Heart left ventricle (tissue), 16 donors: ENCODE results near the gene PDK2. TPM values are rescaled to one million over a fixed set of nuclear protein-coding genes. Genes with fewer than 3 reads are reported as not detected.

Experiments
- ATAC-seq, 4 donors: fragments of 200-7000 bp; cut with Tn5 transposase; one replicate each; pipeline ENCODE4 v1.9.1; 2020 to 2022; ENCODE audit warnings: moderate library complexity in 4 of 4, mild to moderate bottlenecking in 3 of 4, moderate number of reproducible peaks in 1 of 4
- DNase-seq, 5 donors: peaks; one replicate each; pipeline ENCODE4 v3.0.0-alpha.2; 2020
- H3K27ac ChIP-seq, 12 donors: fragments of 200-600 bp; sonication (generic) in 4 of 12; one replicate each; pipeline versions ENCODE4 v1.5.0 to v1.8.0; 2016 to 2022; ENCODE audit warnings: mild to moderate bottlenecking in 2 of 12
- H3K27me3 ChIP-seq, 9 donors: fragments of 200-600 bp; sonication (generic) in 2 of 9; one replicate each; pipeline versions ENCODE4 v1.5.1 to v1.8.0; 2016 to 2022; ENCODE audit warnings: mild to moderate bottlenecking in 3 of 9
- H3K36me3 ChIP-seq, 9 donors: fragments of 200-600 bp; sonication (generic) in 2 of 9; one replicate each; pipeline versions ENCODE4 v1.5.0 to v1.8.0; 2018 to 2022; ENCODE audit warnings: mild to moderate bottlenecking in 2 of 9
- H3K4me1 ChIP-seq, 12 donors: fragments of 200-600 bp; sonication (generic) in 4 of 12; one replicate each; pipeline versions ENCODE4 v1.5.0 to v1.8.0; 2016 to 2022; ENCODE audit warnings: mild to moderate bottlenecking in 3 of 12
- H3K4me3 ChIP-seq, 12 donors: fragments of 200-600 bp; sonication (generic) in 4 of 12; one replicate each; pipeline versions ENCODE4 v1.5.0 to v1.8.0; 2017 to 2022; ENCODE audit warnings: mild to moderate bottlenecking in 9 of 12, moderate library complexity in 4 of 12
- H3K9me3 ChIP-seq, 12 donors: fragments of 200-600 bp; sonication (generic) in 4 of 12; one replicate each; pipeline versions ENCODE4 v1.5.0 to v1.8.0; 2016 to 2022; ENCODE audit warnings: mild to moderate bottlenecking in 1 of 12
- CTCF ChIP-seq, 12 donors: fragments of 200-600 bp; sonication (generic) in 4 of 12; IDR thresholded peaks; one replicate each; pipeline versions ENCODE4 v1.5.0 to v1.8.0; 2018 to 2022; ENCODE audit warnings: antibody characterized with exemption in 12 of 12, mild to moderate bottlenecking in 5 of 12
- POLR2A ChIP-seq, 2 donors: fragments of 450-650 bp; IDR thresholded peaks; one replicate each; pipeline ENCODE4 v1.6.1; 2017; ENCODE audit warnings: antibody characterized with exemption in 2 of 2, mild to moderate bottlenecking in 2 of 2, moderate library complexity in 2 of 2
- WGBS, 4 donors: extraction: QIAGEN DNeasy Blood & Tissue Kit in 2 of 4; methylation state at CpG; one replicate each; pipeline versions ENCODE4 v1.1.5 to v1.1.7; 2013 to 2018; 5-methylcytosine and 5-hydroxymethylcytosine counted together
- intact Hi-C, 10 donors: fragments of 100-400 bp; cut with DNase I; formaldehyde crosslinking; loops; one replicate each; pipeline versions ENCODE4 v1.11.1 to v1.14.2; 2022
- polyA plus RNA-seq, 2 donors: library from polyadenylated mRNA; stranded (reverse); fragments of 200-250 nt; gene quantifications; one replicate each; pipeline ENCODE4 v1.2.3, GENCODE V29; 2013
- total RNA-seq, 9 donors: library from RNA; depleted of rRNA in 2 of 9; stranded (reverse); fragments of >200 nt in 2 of 9; fragmentation: NEBNext Ultra II Directional in 3 of 9; extraction: Animal tissue kit (Norgen Biotek cat#: 25700) in 3 of 9; gene quantifications; one replicate each; pipeline versions ENCODE4 v1.1.0 to v1.2.4, GENCODE V29; 2016 to 2023
- donor health status: ischemic (EF 13 %, LVEDD 7.1; RV severe dilation, severe dysfunction).
- donor health status: healthy with polysubstance abuse.
- donor health status: DM: no; HTN: yes; CAD: no.
- donor health status: DM: no; HTN: no; CAD: no.
- donor health status: ischemic (EF 25% LVEDD 6.9; RV normal size, moderate dysfunction).
- donor health status: ischemic (EF 25% LVEDD 5.7; RV mildly dilated, moderate dysfunction).
- donor health status: healthy.
- donor health status: DM: yes; HTN: yes; CAD: no.
- donor health status: ischemic (EF 35%, LVEDD 5.7; RV mildly dilated, moderate dysfunction).
- donor health status: nonischemic (EF 11% LVEDD 7.7; RV severe dilation, severe dysfunction).
- donor health status: DM: yes; HTN: yes; CAD: no.
- donor health status: PGD.
- donor health status: ischemic (EF 29% LVEDD 5.4; RV normal size, mild dysfunction).
- donor health status: nonischemic (EF 23%, LVEDD 6.1; RV moderate dilation, normal function).

The PDK2 gene
- total and polyA plus RNA-seq, 11 donors = 125 to 490 (median 187) TPM

- H3K4me1 ChIP-seq = peaks cover 0 to 48% (median 32%) of the 10 kb centered on the region in 12 donors
- peak overlapping the region; percentile 29 to 80 (median 56) for H3K27ac ChIP-seq
- no peaks in the 10 kb centered on the region for H3K9me3 ChIP-seq
- peak; percentile 89 to 99 (median 95) for TF ChIP-seq CTCF (IDR thresholded peaks at IDR 0.05)
- no peak for TF ChIP-seq POLR2A (IDR thresholded peaks at IDR 0.05)
- peak; percentile 82 to 89 (median 84) for DNase-seq
- ATAC-seq = peak; percentile 57 to 85 (median 74)
- no peaks in the 10 kb centered on the region for H3K27me3 ChIP-seq
- intact Hi-C loops = loop anchor here in 3 of 10 donors (1.0 to 2.0 kb wide), 2 partner anchors 21 kb away; no protein-coding TSS in a partner anchor
- peaks cover 0 to 100% (median 96%) of the 10 kb centered on the region in 9 donors for H3K36me3 ChIP-seq
- 31 to 36% (median 32%) methylated on average over 19 of the region's 19 CpGs for WGBS, 4 donors
- peak overlapping the region in 3 of 12 donors; percentile 6 to 14 (median 9) for H3K4me3 ChIP-seq
Measured at GRCh38 chr17:50139950-50140885, 45.1 kb downstream of the PDK2 start.

GRCh38 chr17:50141026-50141744, 46.0 kb downstream of the PDK2 start:
- peaks cover 6 to 58% (median 41%) of the 10 kb centered on the region in 12 donors for H3K4me1 ChIP-seq
- TF ChIP-seq CTCF (IDR thresholded peaks at IDR 0.05) (no peak), POLR2A (IDR thresholded peaks at IDR 0.05) (no peak)
- peak overlapping the region; percentile 29 to 80 (median 56) for H3K27ac ChIP-seq
- peaks cover 0 to 91% (median 87%) of the 10 kb centered on the region in 9 donors for H3K36me3 ChIP-seq
- H3K4me3 ChIP-seq = peak overlapping the region in 1 of 12 donors; percentile 6
- intact Hi-C loops = loop anchor here in 1 of 10 donors (2.0 kb wide), 1 partner anchor 20 kb away; no protein-coding TSS in a partner anchor
- WGBS, 4 donors = 78 to 86% (median 82%) methylated on average over 14 to 16 of the region's 16 CpGs
- ATAC-seq (peak in 1 of 4 donors; percentile 2), DNase-seq (peak in 1 of 5 donors; percentile 21)
- no peaks in the 10 kb centered on the region for H3K9me3 ChIP-seq
- H3K27me3 ChIP-seq = no peaks in the 10 kb centered on the region

GRCh38 chr17:50141745-50142110, 46.6 kb downstream of the PDK2 start:
- ATAC-seq (no peak), DNase-seq (no peak)
- H3K4me3 ChIP-seq = peak overlapping the region in 1 of 12 donors; percentile 28
- intact Hi-C loops = loop anchor here in 1 of 10 donors (2.0 kb wide), 1 partner anchor 19 kb away; no protein-coding TSS in a partner anchor
- no peaks in the 10 kb centered on the region for H3K9me3 ChIP-seq
- H3K27me3 ChIP-seq = no peaks in the 10 kb centered on the region
- peaks cover 11 to 64% (median 47%) of the 10 kb centered on the region in 12 donors for H3K4me1 ChIP-seq
- WGBS, 4 donors = 56 to 72% (median 67%) methylated on average over 8 of the region's 8 CpGs
- peaks cover 0 to 86% (median 82%) of the 10 kb centered on the region in 9 donors for H3K36me3 ChIP-seq
- H3K27ac ChIP-seq = peak overlapping the region in 8 of 12 donors; percentile 29 to 80 (median 73)
- TF ChIP-seq CTCF (IDR thresholded peaks at IDR 0.05) = no peak
